HPDE6-E6E7 (cell line): ENCODE measurements around the gene RAET1G.
A peak's percentile ranks its signal among the peaks of the same experiment; 100 is the strongest.
"Not testable (repeated sequence)": the region's sequence is repeated elsewhere in the genome, so short reads cannot be mapped to it uniquely, and the experiment has no call there.

Experiments used
- DNase-seq: peaks from one replicate; pipeline ENCODE4 v3.0.0; 2011; ENCODE audit warnings: missing footprints; ENCODE audit errors: extremely low spot score

The RAET1G gene

DNA sequence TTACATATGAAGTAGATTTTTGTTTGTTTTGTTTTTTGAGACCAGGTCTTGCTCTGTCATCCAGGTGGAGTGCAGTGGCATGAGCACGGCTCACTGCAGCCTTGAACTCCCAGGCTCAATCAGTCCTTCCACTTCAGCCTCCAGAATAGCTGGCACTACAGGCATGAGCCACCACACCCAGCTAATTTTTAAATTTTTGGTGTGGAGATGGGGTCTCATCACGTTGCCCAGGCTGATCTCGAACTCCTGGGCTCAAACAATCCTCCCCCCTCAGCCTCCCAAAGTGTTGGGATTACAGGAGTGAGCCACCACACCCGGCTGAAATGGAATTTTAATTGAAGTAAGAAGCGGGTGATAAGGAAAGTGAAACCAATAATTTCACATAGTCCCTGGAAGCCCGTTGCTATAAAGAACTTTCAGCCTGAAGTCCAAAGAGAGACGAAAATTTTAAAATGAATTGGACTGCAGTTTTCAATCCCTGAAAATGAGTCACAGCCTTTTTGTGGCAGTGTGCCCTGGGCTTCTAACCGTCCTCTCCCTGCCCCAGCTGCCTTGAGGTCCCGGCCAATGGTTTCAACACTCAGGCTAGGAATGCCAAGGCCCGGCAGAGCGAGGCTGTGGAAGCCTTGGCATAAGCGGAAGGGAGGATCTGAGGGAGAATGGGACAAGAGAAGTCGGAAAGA lies 25.8 kb downstream of the RAET1G start:
- DNase-seq = no peak

DNA sequence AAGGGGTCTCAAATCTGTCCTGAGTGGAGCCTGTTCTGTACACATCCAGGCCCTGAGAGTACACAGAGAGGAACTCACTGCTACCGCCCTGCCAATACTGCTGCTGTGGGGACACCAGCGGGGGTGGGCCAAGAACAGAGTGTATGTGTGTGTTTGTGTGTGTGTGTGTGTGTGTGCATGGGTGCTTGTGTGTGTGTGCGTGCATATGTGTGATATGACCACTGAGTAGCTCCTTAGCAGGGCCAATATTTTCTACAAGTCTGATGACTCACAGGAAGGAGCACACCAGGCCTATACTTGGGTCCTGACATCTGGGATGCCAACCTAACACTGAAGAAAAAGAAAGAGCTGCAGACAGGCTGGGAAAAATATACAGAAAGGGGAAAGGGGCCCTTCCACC lies 26.4 kb downstream of the RAET1G start:
- DNase-seq = no peak

- DNase-seq = no peak
These were observed 27.1 kb downstream of the RAET1G start for GRCh38 chr6:149895833-149896271.

DNA sequence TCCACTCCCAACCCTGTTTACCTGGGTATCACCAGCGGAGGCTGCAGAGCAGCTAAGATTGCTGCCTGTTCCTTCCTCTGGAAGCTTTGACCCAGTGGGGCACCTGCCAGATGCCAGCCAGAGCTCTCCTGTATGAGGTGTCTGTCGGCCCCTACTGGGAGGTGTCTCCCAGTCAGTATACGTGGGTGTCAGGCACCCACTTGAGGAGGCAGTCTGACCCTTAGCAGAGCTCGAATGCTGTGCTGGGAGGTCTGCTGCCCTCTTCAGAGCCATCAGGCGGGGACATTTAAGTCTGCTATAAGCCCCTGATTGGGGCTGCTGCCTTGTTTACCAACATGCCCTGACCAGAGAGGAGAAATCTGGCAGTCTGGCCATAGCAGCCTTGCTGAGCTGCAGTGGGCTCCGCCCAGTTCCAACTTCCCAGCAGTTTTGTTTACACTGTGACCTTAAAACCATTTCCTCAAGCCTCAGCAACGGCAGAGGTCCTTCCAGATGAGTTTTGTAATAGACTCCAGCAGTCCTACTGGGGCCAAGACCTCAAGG lies 27.8 kb downstream of the RAET1G start:
- no peak for DNase-seq

DNA sequence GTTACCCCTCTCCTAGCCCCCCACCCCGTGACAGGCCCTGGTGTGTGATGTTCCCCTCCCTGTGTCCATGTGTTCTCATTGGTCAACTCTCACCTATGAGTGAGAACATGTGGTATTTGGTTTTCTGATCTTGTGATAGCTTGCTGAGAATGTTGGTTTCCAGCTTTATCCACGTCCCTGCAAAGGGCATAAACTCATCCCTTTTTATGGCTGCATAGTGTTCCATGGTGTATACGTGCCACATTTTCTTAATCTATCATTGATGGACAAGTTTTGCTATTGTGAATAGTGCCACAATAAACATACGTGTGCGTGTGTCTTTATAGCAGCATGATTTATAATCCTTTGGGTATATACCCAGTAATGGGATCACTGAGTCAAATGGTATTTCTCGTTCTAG lies 31.1 kb downstream of the RAET1G start:
- DNase-seq = not testable (repeated sequence)

DNA sequence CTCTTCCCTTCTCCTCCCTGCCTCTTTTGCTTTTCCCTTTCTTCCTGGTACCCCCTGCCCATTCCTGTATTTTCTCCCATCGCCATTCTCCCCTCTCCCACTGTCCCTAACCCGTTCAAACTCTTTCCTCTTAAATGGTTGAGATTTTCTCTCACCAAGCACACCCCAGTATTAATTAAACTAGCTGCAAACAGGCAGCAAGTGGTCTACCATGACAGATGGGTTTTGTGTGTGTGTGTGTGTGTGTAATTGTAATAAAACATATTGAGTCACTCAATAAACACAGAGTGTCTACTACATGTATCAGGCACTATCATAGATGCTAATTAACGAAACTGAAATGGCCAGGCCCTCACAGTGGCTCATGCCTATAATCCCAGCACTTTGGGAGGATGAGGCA lies 31.7 kb downstream of the RAET1G start:
- DNase-seq = no peak

DNA sequence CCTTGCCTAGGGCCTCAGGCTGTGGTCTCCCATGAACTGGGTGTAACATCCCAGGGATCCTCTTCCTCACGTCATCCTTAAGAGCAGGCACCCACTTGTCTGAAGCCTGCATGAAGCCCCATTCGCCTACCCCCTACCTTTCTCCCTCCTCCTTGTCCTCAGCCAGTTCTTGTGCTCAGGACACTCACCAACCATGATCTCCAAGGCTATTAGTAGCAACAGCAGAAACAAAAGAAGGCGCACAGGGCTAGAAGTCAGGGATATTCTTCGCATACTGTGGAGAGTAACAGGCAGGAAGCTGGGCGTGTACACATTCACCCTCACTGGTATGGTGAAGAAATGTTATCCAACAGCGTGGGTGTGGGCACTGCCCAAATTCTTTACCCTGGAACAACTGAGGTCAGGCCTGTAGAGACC lies 32.3 kb downstream of the RAET1G start:
- no peak for DNase-seq

DNA sequence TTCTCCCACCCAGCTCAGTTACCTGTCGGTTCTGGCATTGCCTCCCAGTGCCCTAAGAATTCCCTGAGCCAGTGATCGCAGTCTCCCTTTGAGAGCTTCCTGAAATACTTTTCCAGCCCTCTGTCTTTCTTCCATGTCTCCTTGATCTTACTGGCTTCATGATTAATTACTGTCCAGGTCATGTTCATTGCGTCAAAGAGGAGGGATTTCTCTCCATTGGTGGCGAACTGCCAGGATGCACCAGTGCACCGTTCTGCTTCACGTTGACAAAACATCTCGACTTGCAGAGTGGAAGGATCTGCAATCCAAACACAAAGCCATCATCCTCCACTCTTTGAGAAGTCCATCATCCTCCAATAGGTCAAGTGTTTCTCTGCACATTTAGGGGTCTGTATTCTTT lies 33.6 kb downstream of the RAET1G start:
- DNase-seq = no peak

GRCh38 chr6:149888659-149889058 lies 34.3 kb downstream of the RAET1G start:
- DNase-seq = no peak

DNA sequence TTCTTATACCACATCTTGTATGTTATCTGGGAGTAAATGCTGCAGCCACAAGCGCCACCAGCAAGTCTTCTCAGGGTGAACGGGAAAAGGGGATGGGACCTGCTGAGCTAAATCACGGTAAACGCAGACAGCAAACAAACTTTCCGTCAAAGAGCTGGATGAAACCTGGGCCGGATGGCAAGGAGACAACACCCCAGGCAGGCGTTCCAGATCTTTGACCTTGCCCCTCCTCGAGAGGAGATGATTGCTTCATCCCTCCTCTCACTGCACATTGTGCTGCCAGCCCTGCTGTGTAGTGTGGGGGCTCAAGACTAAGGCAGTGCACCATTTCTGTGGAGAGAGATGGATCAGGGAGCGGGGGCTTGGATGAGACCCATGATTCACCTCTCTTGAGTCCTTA lies 34.8 kb downstream of the RAET1G start:
- no peak for DNase-seq

DNA sequence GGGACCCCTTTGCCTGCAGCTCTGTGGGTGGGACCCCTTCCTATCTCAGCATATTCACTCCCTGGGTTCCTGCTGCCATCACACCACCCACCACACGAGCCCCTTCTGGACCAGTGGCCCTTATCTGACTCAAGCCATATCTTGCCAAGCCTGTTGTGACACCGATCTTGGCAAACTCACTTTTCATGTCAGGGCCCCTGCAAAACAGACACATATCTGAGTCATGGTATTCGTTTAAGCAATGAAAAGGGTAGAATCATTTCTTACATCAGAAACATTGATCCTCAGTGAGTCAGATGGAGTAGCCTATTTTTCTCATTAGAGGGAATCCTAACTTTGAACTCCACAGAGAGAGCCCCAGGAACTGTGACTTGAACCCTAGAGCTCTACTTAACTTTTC lies 35.6 kb downstream of the RAET1G start:
- peak; percentile 83 for DNase-seq

DNA sequence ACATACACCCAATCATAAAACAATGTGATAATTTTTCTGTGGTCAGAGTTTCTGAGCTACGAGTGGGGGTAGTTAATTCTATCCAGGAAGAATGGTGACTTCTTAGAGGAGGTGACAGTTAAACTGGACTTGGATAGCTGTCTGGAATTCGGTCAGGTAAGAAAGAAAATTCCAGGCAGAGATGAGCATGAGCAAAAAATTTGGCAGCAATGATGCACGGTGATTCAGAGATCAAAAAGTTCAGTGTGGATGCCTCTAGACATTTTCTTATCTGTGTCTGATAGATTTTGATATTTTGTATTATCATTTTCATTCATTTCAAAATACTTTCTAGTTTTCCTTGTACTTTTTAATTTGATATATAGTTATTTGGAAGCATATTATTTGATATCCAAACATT lies 37.0 kb downstream of the RAET1G start:
- no peak for DNase-seq

GRCh38 chr6:149884617-149885016 lies 38.3 kb downstream of the RAET1G start:
- no peak for DNase-seq

DNA sequence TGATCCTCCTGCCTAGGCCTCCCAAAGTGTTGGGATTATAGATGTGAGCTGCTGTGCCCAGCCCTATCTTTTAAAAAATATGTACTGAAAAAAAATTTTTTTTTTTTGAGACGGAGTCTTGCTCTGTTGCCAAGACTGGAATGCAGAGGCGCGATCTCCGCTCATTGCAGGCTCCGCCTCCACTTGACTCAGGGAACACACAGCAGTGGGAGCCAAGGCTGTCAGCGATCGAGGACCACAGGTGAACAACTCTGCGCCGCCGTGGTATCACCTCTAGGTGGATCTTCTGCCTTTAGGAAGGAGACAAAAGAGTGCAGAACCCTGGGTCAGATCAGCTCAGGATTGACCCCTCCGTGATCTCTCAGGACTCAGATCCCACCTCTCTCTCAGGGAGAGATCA lies 38.7 kb downstream of the RAET1G start:
- no peak for DNase-seq

DNA sequence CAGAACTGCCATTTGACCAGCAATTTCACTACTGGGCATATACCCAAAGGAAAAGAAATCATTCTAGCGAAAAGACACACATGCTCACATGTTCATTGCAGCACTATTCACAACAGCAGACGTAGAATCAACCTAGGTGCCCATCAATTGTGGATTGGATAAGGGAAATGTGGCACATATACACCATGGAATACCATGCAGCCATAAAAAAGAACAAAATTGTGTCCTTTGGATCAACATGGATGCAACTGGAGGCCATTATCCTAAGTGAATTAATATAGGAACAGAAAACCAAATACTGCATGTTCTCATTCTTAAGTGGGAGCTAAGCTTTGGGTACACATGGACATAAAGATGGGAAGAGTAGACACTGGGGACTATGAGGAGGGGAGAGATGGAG lies 41.1 kb downstream of the RAET1G start:
- DNase-seq = no peak

- DNase-seq = no peak
These were observed 41.7 kb downstream of the RAET1G start for GRCh38 chr6:149881066-149881766.

GRCh38 chr6:149877659-149878058 lies 45.3 kb downstream of the RAET1G start:
- DNase-seq = no peak

- DNase-seq = no peak
These were observed 46.5 kb downstream of the RAET1G start for GRCh38 chr6:149876241-149876933.

GRCh38 chr6:149872233-149872632 lies 50.7 kb downstream of the RAET1G start:
- no peak for DNase-seq

GRCh38 chr6:149871182-149871581 lies 51.7 kb downstream of the RAET1G start:
- DNase-seq = no peak

DNA sequence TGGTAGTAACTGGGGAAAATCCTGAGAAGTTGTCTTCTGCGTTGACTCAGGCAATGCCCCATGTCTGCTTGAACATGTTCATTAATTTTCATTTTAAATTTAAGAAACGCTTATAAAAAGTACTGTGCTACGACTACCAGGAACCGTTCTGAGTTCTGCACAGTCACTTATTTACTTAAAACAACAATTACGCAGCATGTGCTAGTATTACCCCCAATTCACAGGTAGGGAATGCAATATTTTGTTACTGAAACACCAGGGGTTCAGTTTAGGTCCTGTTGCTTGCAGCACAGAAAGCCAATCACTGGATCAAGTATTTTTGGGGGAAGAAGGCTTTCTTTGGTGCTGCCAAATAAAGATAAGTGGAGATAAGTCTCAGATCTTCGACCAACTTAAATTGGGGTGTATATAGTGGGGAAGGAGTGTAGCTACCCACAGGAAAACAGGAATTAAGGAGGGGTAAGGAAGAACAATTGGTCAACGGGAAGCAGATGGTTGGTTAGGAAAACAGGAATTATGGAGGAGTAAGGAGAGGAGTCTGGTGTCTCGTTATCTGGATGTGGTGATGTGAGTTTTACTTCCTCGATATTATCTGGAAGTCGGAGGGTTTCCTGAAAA lies 53.5 kb downstream of the RAET1G start:
- no peak for DNase-seq
